Neural crest cell (in vitro differentiated cells): ENCODE data around the gene MTUS2. TPM values are rescaled to one million over a fixed set of nuclear protein-coding genes. Genes with fewer than 3 reads are reported as not detected.

Experiments used
- DNase-seq: peaks from one replicate; pipeline ENCODE4 v3.0.0; 2021; ENCODE audit warnings: low read depth, mixed read lengths, low spot score
- H3K27ac Mint-ChIP-seq: one replicate; pipeline ENCODE4 v1.8.0; 2021; ENCODE audit warnings: mild to moderate bottlenecking, mixed read lengths; ENCODE audit not compliant: unreplicated experiment
- H3K27me3 Mint-ChIP-seq: 2 replicates; pipeline ENCODE4 v1.8.0; 2021; ENCODE audit warnings: low read depth, mild to moderate bottlenecking, mixed read lengths
- H3K36me3 Mint-ChIP-seq: 2 replicates; pipeline ENCODE4 v1.8.0; 2021; ENCODE audit warnings: low read depth, mild to moderate bottlenecking, mixed read lengths
- H3K4me1 Mint-ChIP-seq: 2 replicates; pipeline ENCODE4 v1.8.0; 2021; ENCODE audit warnings: mixed read lengths
- H3K4me3 Mint-ChIP-seq: one replicate; pipeline ENCODE4 v1.8.0; 2021; ENCODE audit warnings: mild to moderate bottlenecking, mixed read lengths
- H3K9me3 Mint-ChIP-seq: 2 replicates; pipeline ENCODE4 v1.8.0; 2021; ENCODE audit warnings: mixed read lengths
- total RNA-seq: library from RNA; stranded (reverse); gene quantifications from 2 replicates; pipeline ENCODE4 v1.2.1, GENCODE V29; 2021
- TF ChIP-seq, protein P1 (sequence below): fragments of 200-600 bp; sonication (generic); conservative IDR thresholded peaks from 2 replicates; pipeline ENCODE4 v1.5.0; 2021; ENCODE audit warnings: antibody characterized with exemption, mild to moderate bottlenecking

Gene MTUS2
- total RNA-seq, 1 donor from 2014 or later = 0.91 TPM

DNA sequence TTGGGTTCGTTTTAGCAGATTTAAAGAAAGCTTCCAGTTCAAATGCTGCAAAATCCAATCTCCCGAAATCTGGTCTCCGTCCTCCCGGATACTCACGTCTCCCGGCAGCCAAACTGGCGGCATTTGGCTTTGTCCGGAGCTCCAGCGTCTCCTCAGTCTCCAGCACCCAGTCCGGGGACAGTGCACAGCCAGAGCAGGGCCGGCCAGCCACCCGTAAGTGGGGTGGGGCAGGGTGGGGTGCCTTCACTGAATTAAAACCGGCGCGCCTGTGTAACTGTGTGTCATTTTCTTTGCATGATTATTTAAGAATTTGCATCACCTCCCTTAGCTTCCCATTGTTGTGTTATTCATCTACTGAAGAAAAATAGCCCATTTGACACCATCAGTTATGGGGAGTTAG, 280.6 kb downstream of the MTUS2 start:
- Mint-ChIP-seq H3K27me3 (no peaks in the 10 kb centered on the region), H3K9me3 (peaks cover 4% of the 10 kb centered on the region), H3K4me1 (no peaks in the 10 kb centered on the region), H3K4me3 (no peak overlapping the region), H3K27ac (no peak overlapping the region), H3K36me3 (peaks cover 4% of the 10 kb centered on the region)
- no peak for DNase-seq
- TF ChIP-seq, protein P1, sequence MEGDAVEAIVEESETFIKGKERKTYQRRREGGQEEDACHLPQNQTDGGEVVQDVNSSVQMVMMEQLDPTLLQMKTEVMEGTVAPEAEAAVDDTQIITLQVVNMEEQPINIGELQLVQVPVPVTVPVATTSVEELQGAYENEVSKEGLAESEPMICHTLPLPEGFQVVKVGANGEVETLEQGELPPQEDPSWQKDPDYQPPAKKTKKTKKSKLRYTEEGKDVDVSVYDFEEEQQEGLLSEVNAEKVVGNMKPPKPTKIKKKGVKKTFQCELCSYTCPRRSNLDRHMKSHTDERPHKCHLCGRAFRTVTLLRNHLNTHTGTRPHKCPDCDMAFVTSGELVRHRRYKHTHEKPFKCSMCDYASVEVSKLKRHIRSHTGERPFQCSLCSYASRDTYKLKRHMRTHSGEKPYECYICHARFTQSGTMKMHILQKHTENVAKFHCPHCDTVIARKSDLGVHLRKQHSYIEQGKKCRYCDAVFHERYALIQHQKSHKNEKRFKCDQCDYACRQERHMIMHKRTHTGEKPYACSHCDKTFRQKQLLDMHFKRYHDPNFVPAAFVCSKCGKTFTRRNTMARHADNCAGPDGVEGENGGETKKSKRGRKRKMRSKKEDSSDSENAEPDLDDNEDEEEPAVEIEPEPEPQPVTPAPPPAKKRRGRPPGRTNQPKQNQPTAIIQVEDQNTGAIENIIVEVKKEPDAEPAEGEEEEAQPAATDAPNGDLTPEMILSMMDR = no peak

DNA sequence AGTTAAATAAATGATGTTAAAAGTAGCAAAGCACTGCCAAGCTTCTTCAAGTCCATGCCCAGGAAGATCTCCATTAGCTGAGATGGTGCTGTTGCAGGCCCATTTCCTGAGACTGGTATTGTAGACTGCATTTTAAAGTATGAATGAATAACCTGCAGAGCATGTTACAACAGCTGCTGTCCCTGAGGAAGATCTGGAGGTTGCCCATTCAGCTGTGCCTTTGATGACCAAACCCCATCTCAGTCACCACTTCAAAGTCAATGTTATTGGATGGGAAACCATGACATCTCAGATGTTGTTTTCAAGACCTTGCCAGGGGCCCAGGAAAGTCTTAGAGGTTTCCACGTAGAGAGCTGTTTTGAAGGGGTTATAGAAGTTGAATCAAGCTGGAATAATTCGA, 281.3 kb downstream of the MTUS2 start:
- TF ChIP-seq, protein P1 = no peak
- Mint-ChIP-seq H3K4me1 (no peaks in the 10 kb centered on the region), H3K27me3 (no peaks in the 10 kb centered on the region), H3K36me3 (peaks cover 4% of the 10 kb centered on the region), H3K27ac (no peak overlapping the region), H3K9me3 (peaks cover 4% of the 10 kb centered on the region), H3K4me3 (no peak overlapping the region)
- no peak for DNase-seq

DNA sequence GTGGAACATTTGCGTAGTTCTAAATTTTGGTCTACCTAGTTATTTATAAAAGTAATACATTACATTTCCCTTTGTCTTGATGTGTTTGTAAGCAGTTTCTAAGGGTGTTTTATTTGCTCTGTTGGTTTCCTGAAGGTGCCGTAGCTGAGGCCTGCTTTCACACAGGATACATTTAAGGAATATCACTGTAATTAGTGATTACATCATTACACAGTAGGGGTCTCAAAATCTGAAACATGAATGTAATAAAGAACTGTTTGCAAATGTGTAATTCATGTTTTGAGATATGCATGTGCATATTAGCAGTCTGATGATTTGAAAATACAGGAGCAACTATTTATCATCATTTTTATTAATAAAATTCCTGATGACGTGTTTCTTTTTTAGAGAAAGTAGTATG, 281.8 kb downstream of the MTUS2 start:
- Mint-ChIP-seq H3K36me3 (peaks cover under 1% of the 10 kb centered on the region), H3K4me1 (peaks cover 4% of the 10 kb centered on the region), H3K27me3 (no peaks in the 10 kb centered on the region), H3K4me3 (no peak overlapping the region), H3K27ac (no peak overlapping the region), H3K9me3 (peaks cover 1% of the 10 kb centered on the region)
- DNase-seq = no peak
- TF ChIP-seq, protein P1 = no peak

DNA sequence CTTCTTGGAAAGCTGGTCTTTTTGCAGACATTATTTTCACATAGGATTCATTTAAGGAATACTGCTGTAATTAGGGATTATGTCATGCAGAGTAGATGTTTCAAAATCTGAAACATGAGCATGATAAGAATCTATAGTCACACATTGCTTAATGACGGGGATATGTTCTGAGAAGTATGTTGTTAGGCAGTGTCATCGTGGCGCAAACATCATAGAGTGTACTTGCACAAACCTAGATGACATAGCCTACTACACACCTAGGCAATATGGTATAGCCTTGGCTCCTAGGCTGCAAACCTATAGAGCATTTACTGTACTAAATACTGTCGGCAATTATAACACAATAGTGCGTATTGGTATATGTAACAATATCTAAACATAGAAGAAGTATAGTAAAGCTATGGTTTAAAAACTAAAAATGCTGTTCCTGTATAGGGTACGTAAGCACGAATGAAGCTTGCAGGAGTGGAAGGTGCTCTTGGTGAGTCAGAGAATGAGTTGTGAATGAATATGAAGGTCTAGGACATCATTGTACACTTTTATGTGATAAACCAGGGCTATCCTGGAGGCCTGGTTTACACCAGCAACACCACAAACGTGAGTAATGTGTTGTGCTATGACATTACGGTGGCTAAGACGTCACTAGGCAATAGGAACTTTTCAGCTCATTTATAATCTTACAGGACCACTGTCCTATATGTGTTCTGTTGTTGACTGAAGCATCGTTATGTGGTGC, 283.1 kb downstream of the MTUS2 start:
- Mint-ChIP-seq H3K27me3 (no peaks in the 10 kb centered on the region), H3K4me1 (peaks cover 11% of the 10 kb centered on the region), H3K36me3 (no peaks in the 10 kb centered on the region), H3K9me3 (no peaks in the 10 kb centered on the region), H3K27ac (no peak overlapping the region), H3K4me3 (no peak overlapping the region)
- no peak for DNase-seq
- TF ChIP-seq, protein P1 = no peak

DNA sequence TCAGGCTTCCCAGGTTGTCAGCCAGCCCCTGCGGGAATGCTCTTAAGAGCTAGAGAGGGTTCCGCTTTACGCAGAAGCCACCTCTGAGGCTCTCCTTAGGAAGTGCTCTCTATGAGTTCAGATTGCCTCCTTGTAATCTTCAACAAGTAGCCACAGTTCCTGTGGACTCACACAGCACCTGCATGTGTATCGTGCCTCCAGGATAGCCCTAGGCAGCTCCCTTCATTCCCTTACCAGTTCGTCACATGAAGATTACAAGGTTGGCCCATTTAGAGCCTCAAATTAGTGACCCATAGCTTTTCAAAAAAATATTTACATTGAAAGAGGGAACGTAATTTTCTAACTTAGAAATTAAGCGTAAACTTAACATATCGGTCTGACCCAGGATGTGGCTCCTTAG, 284.3 kb downstream of the MTUS2 start:
- no peak overlapping the region for H3K27ac Mint-ChIP-seq
- DNase-seq = no peak
- H3K36me3 Mint-ChIP-seq = no peaks in the 10 kb centered on the region
- no peak overlapping the region for H3K4me3 Mint-ChIP-seq
- TF ChIP-seq, protein P1 = no peak
- H3K4me1 Mint-ChIP-seq = peaks cover 16% of the 10 kb centered on the region
- H3K27me3 Mint-ChIP-seq = no peaks in the 10 kb centered on the region
- H3K9me3 Mint-ChIP-seq = no peaks in the 10 kb centered on the region
